Neural cell (in vitro differentiated cells): ENCODE results near the gene ACER2. TPM values are rescaled to one million over a fixed set of nuclear protein-coding genes. Genes with fewer than 3 reads are reported as not detected.

ENCODE experiments used
- H2AFZ ChIP-seq: fragments of 200-600, 300-800 bp; sonication (generic), shearing (Covaris generic); 2 replicates; pipeline ENCODE4 v1.6.0; 2014; ENCODE audit warnings: low read depth, mild to moderate bottlenecking, antibody characterized with exemption, low read length, moderate library complexity
- H3F3A ChIP-seq: fragments of 200-600 bp; shearing (Covaris generic); 2 replicates; pipeline ENCODE4 v1.6.1; 2016; ENCODE audit warnings: mild to moderate bottlenecking, moderate library complexity, mixed read lengths, antibody characterized with exemption, low read length; ENCODE audit not compliant: insufficient read depth, poor library complexity, severe bottlenecking
- H3K27ac ChIP-seq: fragments of 200-600, 300-800 bp; sonication (generic), shearing (Covaris generic); 2 replicates; pipeline ENCODE4 v1.5.1; 2014; ENCODE audit warnings: mild to moderate bottlenecking, low read length, moderate library complexity
- H3K27me3 ChIP-seq: fragments of 300-800, 200-600 bp; sonication (generic), shearing (Covaris generic); 2 replicates; pipeline ENCODE4 v1.6.0; 2014; ENCODE audit warnings: mild to moderate bottlenecking, low read depth, low read length, moderate library complexity; ENCODE audit not compliant: insufficient read depth
- H3K36me3 ChIP-seq: fragments of 300-800, 200-600 bp; sonication (generic), shearing (Covaris generic); 2 replicates; pipeline ENCODE4 v1.5.1; 2014; ENCODE audit warnings: mild to moderate bottlenecking, antibody characterized with exemption, low read length, moderate library complexity; ENCODE audit not compliant: insufficient read depth
- H3K4me2 ChIP-seq: fragments of 300-800, 200-600 bp; sonication (generic), shearing (Covaris generic); 2 replicates; pipeline ENCODE4 v1.6.0; 2014; ENCODE audit warnings: mild to moderate bottlenecking, low read length
- H3K4me3 ChIP-seq: fragments of 300-800, 200-600 bp; sonication (generic), shearing (Covaris generic); 2 replicates; pipeline ENCODE4 v1.5.1; 2014; ENCODE audit warnings: mild to moderate bottlenecking, low read length, moderate library complexity
- H3K79me2 ChIP-seq: fragments of 200-600 bp; shearing (Covaris generic); replicated peaks from 2 replicates; pipeline ENCODE4 v1.6.0; 2014; ENCODE audit warnings: mild to moderate bottlenecking, low read length, moderate library complexity; ENCODE audit not compliant: insufficient read depth
- H3K9ac ChIP-seq: fragments of 300-800, 200-600 bp; sonication (generic), shearing (Covaris generic); 2 replicates; pipeline ENCODE4 v1.6.1; 2016; ENCODE audit warnings: mild to moderate bottlenecking, low read length, mixed read lengths
- H3K9me2 ChIP-seq: fragments of 200-600 bp; shearing (Covaris generic); 2 replicates; pipeline ENCODE4 v1.6.1; 2016; ENCODE audit warnings: mild to moderate bottlenecking, low read length, mixed read lengths; ENCODE audit not compliant: insufficient read depth
- H3K9me3 ChIP-seq: fragments of 200-600, 300-800 bp; sonication (generic), shearing (Covaris generic); 2 replicates; pipeline ENCODE4 v1.6.1; 2016; ENCODE audit warnings: mild to moderate bottlenecking, mixed run types, low read length, moderate library complexity, mixed read lengths
- H4K20me1 ChIP-seq: fragments of 200-600 bp; shearing (Covaris generic); 2 replicates; pipeline ENCODE4 v1.6.1; 2016; ENCODE audit warnings: mild to moderate bottlenecking, mixed run types; ENCODE audit not compliant: insufficient read depth
- CTCF ChIP-seq: fragments of 450-650 bp; IDR thresholded peaks from 2 replicates; pipeline ENCODE4 v1.5.1; 2014; ENCODE audit warnings: antibody characterized with exemption, mild to moderate bottlenecking, moderate library complexity; ENCODE audit not compliant: poor library complexity, severe bottlenecking
- EP300 ChIP-seq: fragments of 450-650 bp; conservative IDR thresholded peaks from 2 replicates; pipeline ENCODE4 v1.6.1; 2014; ENCODE audit warnings: antibody characterized with exemption, mild to moderate bottlenecking, moderate library complexity; ENCODE audit not compliant: poor library complexity, severe bottlenecking
- EZH2 ChIP-seq: fragments of 200-600, 300-800 bp; shearing (Covaris generic), sonication (generic); IDR thresholded peaks from 2 replicates; pipeline ENCODE4 v1.6.1; 2014; ENCODE audit warnings: antibody characterized with exemption, low read length, borderline replicate concordance, mild to moderate bottlenecking; ENCODE audit not compliant: insufficient read depth, poor library complexity, severe bottlenecking
- MXI1 ChIP-seq: fragments of 450-650 bp; conservative IDR thresholded peaks from 2 replicates; pipeline ENCODE4 v1.6.1; 2014; ENCODE audit warnings: antibody characterized with exemption, mild to moderate bottlenecking; ENCODE audit not compliant: poor library complexity, severe bottlenecking
- POLR2AphosphoS5 ChIP-seq: IDR thresholded peaks from 2 replicates; pipeline ENCODE4 v1.6.1; 2012
- RAD21 ChIP-seq: fragments of 450-650 bp; conservative IDR thresholded peaks from 2 replicates; pipeline ENCODE4 v1.6.1; 2014; ENCODE audit warnings: antibody characterized with exemption, mild to moderate bottlenecking, moderate library complexity
- SMC3 ChIP-seq: fragments of 450-650 bp; conservative IDR thresholded peaks from 2 replicates; pipeline ENCODE4 v1.6.1; 2014; ENCODE audit warnings: antibody characterized with exemption, mild to moderate bottlenecking, moderate library complexity; ENCODE audit not compliant: poor library complexity
- TAF1 ChIP-seq: IDR thresholded peaks from 2 replicates; pipeline ENCODE4 v1.6.1; 2012; ENCODE audit warnings: low read depth
- polyA plus RNA-seq: library from polyadenylated mRNA; depleted of rRNA; stranded (reverse); fragments of >200 nt; gene quantifications from 2 replicates; pipeline ENCODE4 v1.2.3, GENCODE V29; 2014
- TF ChIP-seq, protein P1 (sequence below): IDR thresholded peaks from 2 replicates; pipeline ENCODE4 v1.6.1; 2012; ENCODE audit warnings: borderline replicate concordance

The ACER2 gene
- polyA plus RNA-seq, 1 donor from 2014 or later: 3.0 TPM

GRCh38 chr9:19373527-19373926 is 35.3 kb upstream of the ACER2 start:
- TF ChIP-seq TAF1 (no peak), EP300 (no peak), SMC3 (no peak), CTCF (no peak), EZH2 (no peak), RAD21 (no peak), POLR2AphosphoS5 (no peak)
- TF ChIP-seq, protein P1, sequence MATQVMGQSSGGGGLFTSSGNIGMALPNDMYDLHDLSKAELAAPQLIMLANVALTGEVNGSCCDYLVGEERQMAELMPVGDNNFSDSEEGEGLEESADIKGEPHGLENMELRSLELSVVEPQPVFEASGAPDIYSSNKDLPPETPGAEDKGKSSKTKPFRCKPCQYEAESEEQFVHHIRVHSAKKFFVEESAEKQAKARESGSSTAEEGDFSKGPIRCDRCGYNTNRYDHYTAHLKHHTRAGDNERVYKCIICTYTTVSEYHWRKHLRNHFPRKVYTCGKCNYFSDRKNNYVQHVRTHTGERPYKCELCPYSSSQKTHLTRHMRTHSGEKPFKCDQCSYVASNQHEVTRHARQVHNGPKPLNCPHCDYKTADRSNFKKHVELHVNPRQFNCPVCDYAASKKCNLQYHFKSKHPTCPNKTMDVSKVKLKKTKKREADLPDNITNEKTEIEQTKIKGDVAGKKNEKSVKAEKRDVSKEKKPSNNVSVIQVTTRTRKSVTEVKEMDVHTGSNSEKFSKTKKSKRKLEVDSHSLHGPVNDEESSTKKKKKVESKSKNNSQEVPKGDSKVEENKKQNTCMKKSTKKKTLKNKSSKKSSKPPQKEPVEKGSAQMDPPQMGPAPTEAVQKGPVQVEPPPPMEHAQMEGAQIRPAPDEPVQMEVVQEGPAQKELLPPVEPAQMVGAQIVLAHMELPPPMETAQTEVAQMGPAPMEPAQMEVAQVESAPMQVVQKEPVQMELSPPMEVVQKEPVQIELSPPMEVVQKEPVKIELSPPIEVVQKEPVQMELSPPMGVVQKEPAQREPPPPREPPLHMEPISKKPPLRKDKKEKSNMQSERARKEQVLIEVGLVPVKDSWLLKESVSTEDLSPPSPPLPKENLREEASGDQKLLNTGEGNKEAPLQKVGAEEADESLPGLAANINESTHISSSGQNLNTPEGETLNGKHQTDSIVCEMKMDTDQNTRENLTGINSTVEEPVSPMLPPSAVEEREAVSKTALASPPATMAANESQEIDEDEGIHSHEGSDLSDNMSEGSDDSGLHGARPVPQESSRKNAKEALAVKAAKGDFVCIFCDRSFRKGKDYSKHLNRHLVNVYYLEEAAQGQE: no peak
- Histone ChIP-seq H4K20me1 (no peaks in the 10 kb centered on the region), H3K36me3 (peaks cover 5% of the 10 kb centered on the region), H3K4me3 (no peak overlapping the region), H3K4me2 (no peak overlapping the region), H3K27ac (no peak overlapping the region), H3K9me2 (no peaks in the 10 kb centered on the region), H3F3A (no peaks in the 10 kb centered on the region), H3K27me3 (no peaks in the 10 kb centered on the region), H3K9me3 (no peaks in the 10 kb centered on the region), H3K9ac (no peak overlapping the region), H2AFZ (no peak overlapping the region), H3K79me2 (peaks cover 4% of the 10 kb centered on the region)

GRCh38 chr9:19375538-19375937 is 33.3 kb upstream of the ACER2 start:
- no peak overlapping the region for H3K9ac ChIP-seq
- peaks cover 5% of the 10 kb centered on the region for H3K36me3 ChIP-seq
- H4K20me1 ChIP-seq: no peaks in the 10 kb centered on the region

More at GRCh38 chr9:19375538-19375937, 33.3 kb upstream of the ACER2 start:
- no peak overlapping the region for H2AFZ ChIP-seq
- TF ChIP-seq CTCF (no peak), TAF1 (no peak), POLR2AphosphoS5 (no peak), RAD21 (no peak), MXI1 (no peak), SMC3 (no peak), EZH2 (no peak)
- TF ChIP-seq, protein P1: no peak
- H3K9me2 ChIP-seq: no peaks in the 10 kb centered on the region
- H3K79me2 ChIP-seq: peaks cover 14% of the 10 kb centered on the region
- H3K9me3 ChIP-seq: no peaks in the 10 kb centered on the region
- H3K27ac ChIP-seq: no peak overlapping the region
- no peaks in the 10 kb centered on the region for H3F3A ChIP-seq
- no peak overlapping the region for H3K4me2 ChIP-seq
- no peaks in the 10 kb centered on the region for H3K27me3 ChIP-seq
- H3K4me3 ChIP-seq: no peak overlapping the region
